ENCODE measurements around the gene CARD11.

CARD11 gene

GRCh38 chr7:2906197-2906931 is 137.3 kb downstream of the CARD11 start:
- no peak for DNase-seq (ENCODE audit: low read depth in 2 of 2)

GRCh38 chr7:2905500-2905899 is 138.2 kb downstream of the CARD11 start:
- DNase-seq (ENCODE audit: low read depth in 2 of 2): no peak

DNA sequence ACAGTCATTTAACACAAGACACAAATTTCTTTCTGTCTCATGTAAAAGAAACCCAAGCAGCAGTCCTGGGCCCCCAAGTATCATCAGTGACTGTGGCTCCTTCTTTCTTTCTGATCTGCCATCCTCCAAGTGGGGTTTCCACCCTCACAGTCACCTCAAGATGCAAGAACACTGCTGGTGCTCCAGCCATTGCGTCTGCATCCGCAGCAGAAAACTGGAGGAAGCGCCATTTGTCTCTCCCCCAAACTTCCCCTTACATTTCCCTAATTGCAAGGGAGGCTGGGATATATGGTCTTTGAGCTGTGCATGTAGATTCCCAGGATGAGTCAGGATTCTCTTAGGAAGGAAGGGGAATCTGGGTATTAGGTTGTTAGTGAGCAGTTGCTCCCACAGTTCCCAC is 138.6 kb downstream of the CARD11 start:
- DNase-seq (ENCODE audit: low read depth in 2 of 2): no peak

GRCh38 chr7:2904202-2904601 is 139.5 kb downstream of the CARD11 start:
- no peak for DNase-seq (ENCODE audit: low read depth in 2 of 2)

DNA sequence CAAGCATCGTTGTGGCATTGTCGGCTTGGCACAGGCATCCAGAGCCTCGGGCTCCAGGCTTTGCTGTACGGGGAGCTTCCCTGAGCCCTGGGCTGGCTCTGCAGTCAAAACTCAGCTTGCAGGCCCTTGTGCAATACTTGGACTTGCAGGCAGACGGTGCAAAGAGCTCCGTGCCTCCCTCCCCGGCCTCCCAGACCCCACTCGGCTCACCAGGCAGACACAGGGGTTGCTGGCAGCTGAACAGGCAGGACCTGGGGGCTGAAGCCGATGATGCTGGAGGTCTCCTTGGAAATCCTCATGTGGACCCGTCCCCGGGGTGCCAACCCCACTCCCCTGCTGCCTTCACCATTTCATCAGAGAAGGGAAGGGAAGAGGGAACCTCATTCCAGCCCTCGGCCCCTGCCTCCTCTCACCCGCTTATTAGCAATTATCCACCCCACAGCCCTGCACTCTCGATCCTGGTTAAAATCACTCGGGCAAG is 139.9 kb downstream of the CARD11 start:
- no peak for DNase-seq (ENCODE audit: low read depth in 2 of 2)

DNA sequence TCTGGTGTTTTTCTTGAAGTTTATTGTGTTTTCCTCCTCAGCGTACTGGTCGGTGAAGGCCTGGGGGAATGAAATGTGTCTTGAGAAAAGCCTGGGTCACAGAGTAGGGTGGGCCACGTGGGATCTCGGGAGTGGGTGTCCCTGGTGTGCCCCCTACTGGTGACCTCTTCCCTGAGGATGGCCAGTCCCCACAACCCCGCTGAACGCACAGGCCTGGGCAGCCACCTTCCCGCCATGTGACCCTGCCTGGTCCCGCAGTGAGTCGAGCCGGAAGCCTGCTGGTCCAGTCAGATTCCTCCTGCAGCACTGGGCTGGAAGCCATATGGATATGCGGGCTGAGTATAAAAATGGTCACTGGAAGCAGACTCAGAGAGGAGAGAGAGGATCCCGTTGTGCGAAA is 146.6 kb downstream of the CARD11 start:
- no peak for DNase-seq (ENCODE audit: low read depth in 2 of 2)

DNA sequence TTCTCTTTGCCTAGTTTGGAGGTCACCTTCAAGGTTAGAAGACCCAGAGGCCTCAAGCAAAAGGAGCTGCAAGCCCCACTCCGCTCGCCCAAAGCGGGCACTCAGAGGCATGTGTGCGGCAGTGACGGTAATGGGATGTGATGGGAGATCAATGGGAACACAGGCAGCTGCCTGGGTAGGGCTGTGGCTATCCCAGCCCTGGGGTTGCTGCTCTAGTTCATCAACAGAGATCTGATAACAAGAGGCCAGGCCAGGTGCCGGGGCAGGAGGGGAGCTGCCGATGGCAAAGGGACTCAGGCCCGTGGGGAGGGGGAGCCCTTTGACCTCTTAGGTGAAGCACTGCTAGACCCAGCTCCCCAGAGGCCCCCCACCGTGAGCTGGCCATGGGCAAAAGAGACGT is 147.5 kb downstream of the CARD11 start:
- DNase-seq (ENCODE audit: low read depth in 2 of 2): no peak

- peak in 1 of 2 donors; percentile 17 for DNase-seq (ENCODE audit: low read depth in 2 of 2)
These were observed 149.3 kb downstream of the CARD11 start for GRCh38 chr7:2894118-2894940.

GRCh38 chr7:2893411-2893861 is 150.2 kb downstream of the CARD11 start:
- DNase-seq (ENCODE audit: low read depth in 2 of 2): no peak

DNA sequence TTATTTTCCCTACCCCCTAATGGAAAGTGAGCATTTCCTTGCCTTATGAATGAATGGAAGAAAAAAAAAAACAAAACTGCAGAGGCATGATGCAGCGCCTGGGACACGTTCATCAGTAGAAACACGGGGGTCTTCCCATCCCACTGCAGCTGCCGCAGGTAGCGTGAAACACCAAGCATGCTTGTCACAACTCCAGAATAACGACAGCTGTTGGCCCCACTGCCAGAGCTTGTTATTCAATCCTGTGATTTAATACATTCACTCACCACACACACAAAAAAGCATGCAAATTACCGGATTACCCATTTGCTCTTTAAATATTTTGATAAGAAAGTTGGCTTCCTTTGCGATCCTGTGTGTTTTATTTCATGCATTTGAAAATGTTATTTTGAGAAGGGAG is 151.1 kb downstream of the CARD11 start:
- DNase-seq (ENCODE audit: low read depth in 2 of 2): no peak

DNA sequence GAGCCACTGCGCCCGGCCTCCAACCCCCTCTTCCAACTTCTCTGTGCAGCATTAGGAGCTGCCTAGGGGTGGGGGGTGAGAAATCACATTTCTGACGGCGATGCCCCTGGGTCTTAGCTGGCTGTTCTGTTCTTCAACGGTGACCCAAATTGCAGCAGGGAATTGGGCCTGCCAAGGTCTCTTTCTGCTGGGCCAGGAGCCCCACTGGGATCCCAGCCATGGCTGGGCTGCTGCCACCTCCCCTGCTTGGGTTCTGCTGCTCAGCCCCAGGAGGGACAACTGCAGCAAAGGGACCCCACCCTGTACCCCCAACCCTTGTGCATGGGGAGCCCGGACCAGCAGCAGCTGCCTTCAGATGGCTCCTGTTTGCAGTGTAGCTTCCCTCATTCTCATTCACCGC is 155.9 kb downstream of the CARD11 start:
- DNase-seq (ENCODE audit: low read depth in 2 of 2): no peak

DNA sequence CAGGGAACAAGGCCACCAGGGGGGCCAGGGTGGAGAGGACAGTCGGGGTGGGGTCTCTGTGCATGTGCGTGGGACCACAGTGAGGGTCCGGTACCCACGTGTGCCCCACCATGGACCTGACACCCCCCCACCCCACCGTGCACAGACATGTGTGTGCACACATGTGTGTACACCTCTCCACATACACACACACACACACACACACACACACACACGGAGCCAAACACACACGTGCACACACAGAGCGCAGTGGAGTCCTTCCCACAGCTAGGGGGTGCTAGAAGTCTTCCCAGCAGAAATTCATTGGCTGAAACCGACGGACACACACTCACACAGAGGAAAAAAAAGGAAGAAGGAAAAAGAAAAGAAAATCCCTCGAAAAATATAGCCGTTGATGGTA is 156.8 kb downstream of the CARD11 start:
- DNase-seq (ENCODE audit: low read depth in 2 of 2): peak in 1 of 2 donors; percentile 17

- no peak for DNase-seq (ENCODE audit: low read depth in 2 of 2)
These were observed 157.3 kb downstream of the CARD11 start for GRCh38 chr7:2886391-2886790.

- no peak for DNase-seq (ENCODE audit: low read depth in 2 of 2)
These were observed 159.5 kb downstream of the CARD11 start for GRCh38 chr7:2884161-2884560.

GRCh38 chr7:2883101-2883500 is 160.6 kb downstream of the CARD11 start:
- no peak for DNase-seq (ENCODE audit: low read depth in 2 of 2)

- no peak for DNase-seq (ENCODE audit: low read depth in 2 of 2)
These were observed 161.6 kb downstream of the CARD11 start for GRCh38 chr7:2882111-2882510.

GRCh38 chr7:2880874-2881533 is 162.7 kb downstream of the CARD11 start:
- no peak for DNase-seq (ENCODE audit: low read depth in 2 of 2)

GRCh38 chr7:2880051-2880450 is 163.6 kb downstream of the CARD11 start:
- DNase-seq (ENCODE audit: low read depth in 2 of 2): no peak

DNA sequence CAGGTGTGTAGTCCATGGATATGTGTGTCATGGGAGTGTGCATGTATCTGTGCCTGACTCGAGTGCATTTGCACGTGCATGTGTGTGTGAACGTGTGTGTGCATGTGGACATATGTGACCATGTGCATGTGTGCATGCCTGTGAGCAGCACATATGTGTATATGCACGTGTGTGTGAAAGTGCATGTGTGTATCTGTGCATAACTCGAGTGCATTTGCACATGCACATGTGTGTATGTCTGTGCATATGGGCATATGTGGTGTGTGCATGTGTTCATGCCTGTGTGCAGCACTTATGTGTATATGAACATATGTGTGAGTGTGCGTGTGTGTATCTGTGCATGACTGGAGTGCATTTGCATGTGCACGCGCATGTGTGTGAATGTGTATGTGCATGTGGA is 164.3 kb downstream of the CARD11 start:
- DNase-seq (ENCODE audit: low read depth in 2 of 2): no peak

GRCh38 chr7:2878306-2878705 is 165.4 kb downstream of the CARD11 start:
- DNase-seq (ENCODE audit: low read depth in 2 of 2): no peak

DNA sequence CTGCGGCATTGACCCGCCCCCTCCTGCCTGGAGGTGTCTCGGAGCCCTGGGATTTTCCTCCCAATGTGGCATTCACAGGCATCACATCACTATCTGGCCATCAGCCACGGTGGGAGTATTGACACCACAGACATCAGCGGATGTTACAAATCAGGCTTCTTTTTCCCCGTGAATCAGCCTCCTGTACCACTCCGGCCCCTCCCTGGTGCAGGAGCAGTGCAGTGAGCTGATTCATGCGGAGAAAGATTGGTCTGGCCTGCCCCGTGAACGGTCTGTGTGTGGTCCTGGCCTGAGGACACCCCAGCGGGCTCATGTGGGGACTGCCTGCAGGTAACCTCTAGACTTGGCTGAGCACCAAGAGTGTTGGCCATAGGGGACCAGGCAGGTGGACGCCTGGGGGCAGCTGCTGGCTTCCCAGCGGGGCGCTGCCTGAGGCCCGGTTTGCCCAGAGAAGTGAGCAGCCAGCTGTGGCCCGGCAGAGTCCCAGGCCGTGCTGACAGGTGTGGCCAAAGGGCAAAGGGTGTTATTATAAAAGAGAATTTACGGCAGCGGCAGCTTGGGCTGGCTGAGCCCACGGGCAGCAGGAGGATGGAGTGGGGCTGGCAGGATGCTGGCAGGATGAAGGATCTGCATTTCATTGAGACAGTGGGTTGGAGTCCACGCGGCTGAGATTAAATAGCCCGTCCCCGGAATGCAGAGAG is 167.5 kb downstream of the CARD11 start:
- DNase-seq (ENCODE audit: low read depth in 2 of 2): no peak

All from stimulated activated CD4-positive, alpha-beta T cell treated with anti-CD3 and anti-CD28 coated beads, Interleukin-1b, Interleukin-23, amount 100 ng/mL, for 1 hour (primary cell).